ENCODE results near the gene CHRDL2. TPM values are rescaled to one million over a fixed set of nuclear protein-coding genes. Genes with fewer than 3 reads are reported as not detected.
"Not testable (repeated sequence)": the region's sequence is repeated elsewhere in the genome, so short reads cannot be mapped to it uniquely, and the experiment has no call there.

CHRDL2 gene
- total RNA-seq, 4 donors from 2014 or later: not detected

DNA sequence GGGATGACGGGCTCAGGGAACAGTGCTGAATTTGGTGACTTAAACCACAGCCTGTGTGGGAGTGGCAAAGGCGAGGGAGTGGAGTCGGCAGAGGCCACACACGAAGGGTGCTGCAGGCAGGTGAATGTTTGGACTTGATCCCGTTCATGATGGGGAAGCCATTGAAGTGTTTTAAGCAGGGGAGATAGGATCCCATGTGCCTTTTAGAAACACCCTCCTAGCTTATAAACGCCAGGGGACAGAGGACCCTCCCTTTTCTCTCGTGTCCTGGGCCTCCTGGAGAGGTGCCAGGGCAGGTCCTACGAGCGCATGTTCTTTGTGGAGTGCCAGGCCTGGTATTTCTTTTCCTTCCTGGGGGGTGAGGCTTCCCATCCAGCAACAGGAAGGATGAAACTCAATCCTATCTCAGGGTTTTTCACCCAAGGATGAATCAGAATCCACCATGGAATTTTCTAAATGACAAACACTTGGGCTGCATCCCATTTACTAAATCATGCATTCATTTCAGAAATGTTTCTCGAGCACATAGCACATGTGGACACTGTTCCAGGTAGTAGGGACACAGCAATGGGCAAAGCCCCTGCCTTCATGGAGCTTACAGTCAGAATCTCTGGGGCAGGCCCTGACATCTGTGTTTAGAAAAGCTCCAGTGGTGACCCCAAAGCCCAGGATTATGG, 59.6 kb downstream of the CHRDL2 start:
- TF ChIP-seq, protein P1, sequence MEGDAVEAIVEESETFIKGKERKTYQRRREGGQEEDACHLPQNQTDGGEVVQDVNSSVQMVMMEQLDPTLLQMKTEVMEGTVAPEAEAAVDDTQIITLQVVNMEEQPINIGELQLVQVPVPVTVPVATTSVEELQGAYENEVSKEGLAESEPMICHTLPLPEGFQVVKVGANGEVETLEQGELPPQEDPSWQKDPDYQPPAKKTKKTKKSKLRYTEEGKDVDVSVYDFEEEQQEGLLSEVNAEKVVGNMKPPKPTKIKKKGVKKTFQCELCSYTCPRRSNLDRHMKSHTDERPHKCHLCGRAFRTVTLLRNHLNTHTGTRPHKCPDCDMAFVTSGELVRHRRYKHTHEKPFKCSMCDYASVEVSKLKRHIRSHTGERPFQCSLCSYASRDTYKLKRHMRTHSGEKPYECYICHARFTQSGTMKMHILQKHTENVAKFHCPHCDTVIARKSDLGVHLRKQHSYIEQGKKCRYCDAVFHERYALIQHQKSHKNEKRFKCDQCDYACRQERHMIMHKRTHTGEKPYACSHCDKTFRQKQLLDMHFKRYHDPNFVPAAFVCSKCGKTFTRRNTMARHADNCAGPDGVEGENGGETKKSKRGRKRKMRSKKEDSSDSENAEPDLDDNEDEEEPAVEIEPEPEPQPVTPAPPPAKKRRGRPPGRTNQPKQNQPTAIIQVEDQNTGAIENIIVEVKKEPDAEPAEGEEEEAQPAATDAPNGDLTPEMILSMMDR (IDR thresholded peaks at IDR 0.05): no peak
- TF ChIP-seq POLR2A (IDR thresholded peaks at IDR 0.05): no peak

DNA sequence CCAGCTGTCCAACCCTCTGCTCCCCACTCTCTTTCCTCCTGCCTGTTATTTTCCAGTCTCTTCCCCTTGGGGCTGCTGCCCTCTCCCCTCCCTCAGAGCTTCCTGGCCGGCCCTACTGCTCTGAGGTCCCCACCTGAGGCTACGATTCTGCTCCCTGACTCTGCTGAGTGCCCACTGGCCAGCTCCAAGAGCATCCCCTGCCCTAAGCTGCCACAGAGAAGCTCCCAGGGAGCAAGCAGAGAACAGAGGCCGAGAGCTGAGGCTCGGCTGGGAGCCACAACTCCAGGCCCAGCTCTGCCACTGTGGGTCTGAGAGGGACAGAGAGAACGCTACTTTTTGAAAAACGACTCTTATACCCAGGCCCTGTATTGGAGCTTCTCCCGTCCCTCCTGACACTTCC, 61.1 kb downstream of the CHRDL2 start:
- TF ChIP-seq POLR2A (IDR thresholded peaks at IDR 0.05): no peak
- TF ChIP-seq, protein P1 (IDR thresholded peaks at IDR 0.05): no peak
- DNase-seq (ENCODE audit: low spot score in 2 of 2): no peak
- 91% methylated on average over 7 of the region's 7 CpGs for WGBS, 2 donors
- intact Hi-C loops (cut with DNase I; ENCODE audit: low total_unique reads): no loop called here
- no peak overlapping the region for H3K4me3 ChIP-seq (ENCODE audit: low read depth, poor library complexity, severe bottlenecking)

More for the DNA sequence above, 59.6 kb downstream of the CHRDL2 start:
- no peak overlapping the region for H3K4me3 ChIP-seq (ENCODE audit: low read depth, poor library complexity, severe bottlenecking)
- peak in 1 of 2 donors; percentile 76 for DNase-seq (ENCODE audit: low spot score in 2 of 2)
- 72 to 85% methylated on average over 10 of the region's 10 CpGs for WGBS, 2 donors
- intact Hi-C loops (cut with DNase I; ENCODE audit: low total_unique reads): no loop called here

DNA sequence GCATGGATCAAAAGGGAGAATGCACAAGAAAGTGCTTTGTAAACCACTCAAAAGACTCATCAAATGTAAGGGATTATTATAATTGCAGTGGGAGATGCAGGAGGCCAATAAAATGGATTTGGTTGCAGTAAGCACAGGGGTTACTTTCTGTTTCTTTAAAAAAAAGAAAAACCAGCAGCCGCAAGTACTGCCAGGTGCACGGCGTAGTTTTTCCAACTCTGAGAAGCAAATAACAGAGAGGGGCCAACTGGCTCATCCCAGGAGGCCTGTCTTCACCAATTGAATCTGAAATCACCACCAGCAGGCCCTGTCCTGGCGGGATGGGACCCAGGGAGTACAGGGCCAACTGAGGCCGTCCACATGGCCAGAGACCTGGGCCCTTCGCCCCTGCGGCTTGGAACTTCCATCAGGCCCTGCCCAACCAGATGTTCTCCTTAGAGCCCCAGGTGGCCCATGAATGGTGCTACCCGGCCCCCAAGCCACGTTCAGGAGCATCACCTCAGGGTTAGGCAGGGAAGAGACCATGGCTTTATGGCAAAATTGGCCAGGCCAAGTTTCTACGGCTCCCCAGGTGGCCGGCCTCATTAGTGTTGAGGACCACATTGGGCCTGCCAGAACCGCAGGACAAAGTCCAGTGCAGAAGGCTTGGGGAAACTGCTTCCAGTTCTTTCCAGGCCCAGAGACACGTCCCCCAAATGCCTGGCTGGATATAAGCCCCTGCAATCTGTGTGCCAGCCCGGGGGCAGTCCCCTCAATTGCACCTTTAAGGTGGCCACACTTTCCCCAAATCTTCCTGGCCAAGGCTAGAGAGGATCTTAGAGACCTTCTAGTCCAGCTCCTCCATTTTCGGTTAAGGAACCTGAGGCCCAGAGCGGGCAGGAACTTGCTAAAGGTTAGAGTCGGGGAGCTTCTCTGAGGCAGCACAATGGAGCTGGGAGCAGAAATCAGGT, 61.7 kb downstream of the CHRDL2 start:
- intact Hi-C loops (cut with DNase I; ENCODE audit: low total_unique reads): no loop called here
- no peak overlapping the region for H3K4me3 ChIP-seq (ENCODE audit: low read depth, poor library complexity, severe bottlenecking)
- WGBS, 2 donors: 89 to 95% methylated on average over 17 of the region's 17 CpGs
- peak in 1 of 2 donors; percentile 78 for DNase-seq (ENCODE audit: low spot score in 2 of 2)
- no peak for TF ChIP-seq POLR2A (IDR thresholded peaks at IDR 0.05)
- TF ChIP-seq, protein P1 (IDR thresholded peaks at IDR 0.05): no peak

DNA sequence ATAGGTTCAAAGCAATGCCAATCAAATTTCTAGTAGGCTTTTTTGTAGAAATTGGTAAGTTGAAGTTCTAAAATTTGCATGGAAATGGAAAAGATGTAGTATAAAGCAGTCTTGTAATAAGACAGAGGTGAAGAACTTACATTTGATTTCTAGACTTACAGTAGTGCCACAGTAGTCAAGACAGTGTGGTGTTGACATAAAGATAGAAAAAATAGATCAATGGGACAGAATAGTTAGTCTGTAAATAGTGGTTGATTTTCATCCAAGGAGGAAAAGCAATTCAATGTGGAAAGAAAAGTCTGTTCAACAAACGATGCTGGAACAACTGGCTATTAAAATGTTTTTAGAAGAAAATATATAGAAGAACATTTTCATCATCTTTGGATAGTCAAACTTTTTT, 67.9 kb downstream of the CHRDL2 start:
- TF ChIP-seq, protein P1 (IDR thresholded peaks at IDR 0.05): no peak
- TF ChIP-seq POLR2A (IDR thresholded peaks at IDR 0.05): no peak
- no peak for DNase-seq (ENCODE audit: low spot score in 2 of 2)
- WGBS, 2 donors: 67 to 79% methylated on average over 1 of the region's 1 CpG
- no peak overlapping the region for H3K4me3 ChIP-seq (ENCODE audit: low read depth, poor library complexity, severe bottlenecking)
- intact Hi-C loops (cut with DNase I; ENCODE audit: low total_unique reads): no loop called here

DNA sequence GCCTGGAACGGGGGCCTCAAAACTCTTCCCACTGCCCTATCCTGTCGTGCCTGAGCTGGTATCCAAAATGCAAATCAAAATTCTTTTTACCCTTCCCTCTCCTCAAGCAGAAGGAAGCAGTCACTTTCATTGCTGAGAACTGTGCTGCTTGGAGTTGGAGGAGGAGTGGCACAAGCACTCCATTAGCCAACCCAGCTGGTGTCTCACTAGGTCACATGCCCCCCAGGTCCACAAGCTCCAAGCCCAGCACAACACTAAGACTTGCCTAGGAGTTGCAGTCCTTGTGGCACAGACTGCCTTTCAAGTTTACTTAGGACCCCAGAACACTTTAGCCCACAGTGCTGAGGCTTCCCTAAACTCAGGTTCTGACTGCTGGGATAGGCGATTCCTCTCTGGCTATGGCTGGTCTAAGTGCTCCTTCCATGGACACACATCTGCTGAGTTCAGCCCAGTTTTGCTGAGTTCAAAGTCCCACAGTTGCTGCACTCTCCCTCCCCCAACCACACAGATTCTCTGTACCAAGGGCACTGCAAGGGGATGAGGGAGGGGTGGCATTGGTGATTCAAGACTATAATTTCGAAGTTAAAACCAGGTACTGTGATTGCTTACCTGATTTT, 68.6 kb downstream of the CHRDL2 start:
- H3K4me3 ChIP-seq (ENCODE audit: low read depth, poor library complexity, severe bottlenecking): no peak overlapping the region
- TF ChIP-seq, protein P1 (IDR thresholded peaks at IDR 0.05): no peak
- TF ChIP-seq POLR2A (IDR thresholded peaks at IDR 0.05): no peak
- no peak for DNase-seq (ENCODE audit: low spot score in 2 of 2)
- WGBS, 2 donors: 94 to 95% methylated on average over 4 of the region's 4 CpGs
- intact Hi-C loops (cut with DNase I; ENCODE audit: low total_unique reads): no loop called here

DNA sequence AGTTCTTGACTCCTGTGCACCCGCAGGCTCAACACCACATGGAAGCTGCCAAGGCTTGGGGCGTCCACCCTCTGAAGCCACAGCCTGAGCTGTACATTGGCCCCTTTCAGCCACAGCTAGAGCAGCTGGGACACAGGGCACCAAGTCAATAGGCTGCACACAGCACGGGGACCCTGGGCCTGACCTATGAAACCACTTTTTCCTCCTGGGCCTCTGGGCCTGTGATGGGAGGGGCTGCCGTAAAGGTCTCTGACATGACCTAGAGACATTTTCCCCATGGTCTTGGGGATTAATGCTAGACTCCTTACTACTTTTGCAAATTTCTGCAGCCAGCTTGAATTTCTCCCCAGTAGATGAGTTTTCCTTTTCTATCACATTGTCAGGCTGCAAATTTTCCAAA, 72.1 kb downstream of the CHRDL2 start:
- H3K4me3 ChIP-seq (ENCODE audit: low read depth, poor library complexity, severe bottlenecking); DNase-seq (ENCODE audit: low spot score in 2 of 2); intact Hi-C loops (cut with DNase I; ENCODE audit: low total_unique reads): not testable (repeated sequence)
- 67 to 75% methylated on average over 3 of the region's 4 CpGs for WGBS, 2 donors
